Germinal center (tissue), 1 donor: ENCODE data around the gene ZNF385C.
"Not testable (repeated sequence)": the region's sequence is repeated elsewhere in the genome, so short reads cannot be mapped to it uniquely, and the experiment has no call there.

Experiments used
- DNase-seq: peaks from one replicate; pipeline ENCODE4 v3.0.0; 2012; ENCODE audit warnings: mixed read lengths, low spot score

The ZNF385C gene, protein sequence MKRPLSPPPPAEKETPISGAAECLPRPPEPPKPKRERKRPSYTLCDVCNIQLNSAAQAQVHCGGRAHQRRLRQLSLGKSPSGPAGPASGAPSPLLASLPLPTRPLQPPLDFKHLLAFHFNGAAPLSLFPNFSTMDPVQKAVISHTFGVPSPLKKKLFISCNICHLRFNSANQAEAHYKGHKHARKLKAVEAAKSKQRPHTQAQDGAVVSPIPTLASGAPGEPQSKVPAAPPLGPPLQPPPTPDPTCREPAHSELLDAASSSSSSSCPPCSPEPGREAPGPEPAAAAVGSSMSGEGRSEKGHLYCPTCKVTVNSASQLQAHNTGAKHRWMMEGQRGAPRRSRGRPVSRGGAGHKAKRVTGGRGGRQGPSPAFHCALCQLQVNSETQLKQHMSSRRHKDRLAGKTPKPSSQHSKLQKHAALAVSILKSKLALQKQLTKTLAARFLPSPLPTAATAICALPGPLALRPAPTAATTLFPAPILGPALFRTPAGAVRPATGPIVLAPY

DNA sequence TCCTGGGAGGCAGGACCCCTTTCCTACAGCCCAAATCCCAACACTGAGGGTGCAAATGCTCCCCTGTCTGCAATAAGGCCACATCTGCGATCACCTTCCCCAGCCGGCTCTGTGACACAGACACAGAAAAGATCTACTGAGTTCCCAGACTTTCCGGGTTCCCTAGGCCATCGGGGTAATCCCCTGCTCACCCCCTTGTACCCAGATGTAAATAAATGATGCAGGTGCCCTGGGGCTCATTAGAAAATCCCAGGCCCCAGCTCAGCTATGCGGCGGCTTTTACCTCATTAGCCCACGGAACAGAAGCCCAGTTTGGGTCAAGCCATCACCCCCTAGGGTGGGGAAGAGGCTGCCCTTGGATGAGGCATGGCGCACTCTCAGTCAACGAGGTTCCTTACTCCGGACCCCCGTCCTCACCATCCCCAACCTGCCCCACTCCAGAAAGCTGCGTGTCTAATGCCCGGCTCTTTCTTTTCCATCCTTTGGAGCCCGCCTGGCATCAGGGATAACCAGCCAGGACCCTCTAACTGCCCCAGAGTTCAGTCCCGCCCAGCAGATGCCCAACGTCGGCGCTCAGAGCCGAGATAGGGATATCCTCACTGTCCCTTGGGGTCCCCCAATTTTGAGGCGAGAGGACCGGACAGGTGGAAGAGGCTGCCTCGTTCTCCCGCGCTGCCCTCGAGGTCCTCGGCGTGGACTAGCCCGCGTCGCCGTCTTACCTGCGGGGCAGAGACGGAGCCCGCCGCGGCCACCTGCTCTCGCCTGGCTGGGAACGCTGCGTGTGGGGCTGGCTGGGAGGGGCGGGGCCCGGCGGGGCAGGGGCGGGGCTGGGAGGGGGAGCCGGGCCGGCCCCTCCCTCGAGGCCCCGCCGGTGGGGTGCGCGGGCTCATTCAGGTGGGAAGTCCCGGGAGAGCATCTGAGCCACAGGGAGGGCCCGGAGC is at the start of gene ZNF385C:
Gene ZNF385C (minus strand): TSS at position 783 of the 941 bp plus-strand sequence. CDS start 35,417 bp downstream, outside the sequence.
- DNase-seq: peak; percentile 69

DNA sequence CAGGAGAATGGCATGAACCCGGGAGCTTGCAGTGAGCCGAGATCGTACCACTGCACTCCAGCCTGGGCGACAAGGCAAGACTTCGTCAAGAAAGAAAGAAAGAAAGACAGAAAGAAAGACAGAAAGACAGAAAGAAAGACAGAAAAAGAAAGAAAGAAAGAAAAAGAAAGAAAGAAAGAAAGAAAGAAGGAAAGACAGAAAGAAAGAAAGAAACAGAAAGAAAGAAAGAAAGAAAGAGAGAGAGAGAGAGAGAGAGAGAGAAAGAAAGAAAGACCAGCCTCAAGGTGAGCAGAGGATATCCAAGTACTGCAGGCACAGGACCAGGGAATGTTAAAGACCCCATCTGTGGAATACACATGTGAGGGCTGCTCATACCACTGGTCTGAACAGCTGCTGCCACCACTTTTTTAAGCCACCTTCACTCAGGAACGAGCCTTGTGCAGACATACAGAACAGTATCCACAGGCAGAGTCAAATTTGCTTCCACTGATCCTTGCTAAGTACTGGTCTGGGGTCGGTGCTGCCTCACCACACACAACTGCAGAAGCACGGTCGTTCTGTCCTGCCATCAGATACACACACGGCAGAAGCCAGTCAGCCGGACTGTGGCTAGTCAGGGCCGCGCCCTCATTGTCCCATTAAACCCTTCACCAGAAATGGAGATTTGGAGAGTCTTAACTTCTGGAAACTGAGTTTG is 48.8 kb upstream of the ZNF385C start:
- DNase-seq: no peak

DNA sequence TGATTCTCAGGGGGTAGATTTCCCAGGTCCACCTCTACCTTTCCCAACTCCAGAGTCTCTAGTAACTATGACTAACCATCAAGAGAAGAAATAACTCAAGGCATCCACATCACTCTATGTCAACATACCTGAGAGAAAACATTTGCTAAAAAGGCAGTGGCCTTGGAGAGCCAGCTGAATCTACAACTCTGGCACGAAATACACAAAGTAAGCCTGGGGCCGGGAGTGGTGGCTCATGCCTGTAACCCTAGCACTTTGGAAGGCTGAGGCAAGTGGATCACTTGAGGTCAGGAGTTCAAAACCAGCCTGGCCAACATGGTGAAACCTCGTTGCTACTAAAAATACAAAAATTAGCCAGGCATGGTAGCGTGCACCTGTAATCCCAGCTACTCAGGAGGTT is 44.9 kb upstream of the ZNF385C start:
- DNase-seq: not testable (repeated sequence)

DNA sequence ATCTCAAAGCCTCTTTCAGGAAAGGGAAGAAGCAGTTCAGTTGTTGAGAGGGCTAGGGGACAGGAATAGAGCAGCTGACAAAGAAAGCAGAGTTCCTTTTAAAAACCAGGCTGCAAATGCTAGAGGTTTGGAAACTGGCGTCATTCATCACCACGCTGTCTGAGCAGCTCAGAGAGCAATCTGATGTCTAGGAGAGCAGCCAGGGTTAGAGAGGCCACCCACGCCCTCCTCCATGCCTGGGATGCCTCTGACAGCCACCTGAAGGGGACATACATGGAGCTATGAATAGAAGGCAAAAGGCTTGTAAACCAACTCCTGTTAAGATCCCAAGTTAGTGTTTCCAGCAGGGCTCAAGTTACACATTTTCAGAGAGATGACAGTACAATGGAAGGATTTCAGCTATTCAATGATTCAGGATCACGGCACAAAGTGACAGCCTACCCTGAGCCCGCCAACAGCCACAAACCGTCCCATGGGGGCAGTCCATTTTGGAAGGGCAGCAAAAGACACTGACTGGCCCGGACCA is 44.2 kb upstream of the ZNF385C start:
- no peak for DNase-seq

GRCh38 chr17:42141382-42141781 is 43.1 kb upstream of the ZNF385C start:
- no peak for DNase-seq

- not testable (repeated sequence) for DNase-seq
These were observed 42.4 kb upstream of the ZNF385C start for GRCh38 chr17:42140690-42141089.

- no peak for DNase-seq
These were observed 40.6 kb upstream of the ZNF385C start for GRCh38 chr17:42138749-42139492.

GRCh38 chr17:42136654-42137051 is 38.4 kb upstream of the ZNF385C start:
- DNase-seq: no peak

DNA sequence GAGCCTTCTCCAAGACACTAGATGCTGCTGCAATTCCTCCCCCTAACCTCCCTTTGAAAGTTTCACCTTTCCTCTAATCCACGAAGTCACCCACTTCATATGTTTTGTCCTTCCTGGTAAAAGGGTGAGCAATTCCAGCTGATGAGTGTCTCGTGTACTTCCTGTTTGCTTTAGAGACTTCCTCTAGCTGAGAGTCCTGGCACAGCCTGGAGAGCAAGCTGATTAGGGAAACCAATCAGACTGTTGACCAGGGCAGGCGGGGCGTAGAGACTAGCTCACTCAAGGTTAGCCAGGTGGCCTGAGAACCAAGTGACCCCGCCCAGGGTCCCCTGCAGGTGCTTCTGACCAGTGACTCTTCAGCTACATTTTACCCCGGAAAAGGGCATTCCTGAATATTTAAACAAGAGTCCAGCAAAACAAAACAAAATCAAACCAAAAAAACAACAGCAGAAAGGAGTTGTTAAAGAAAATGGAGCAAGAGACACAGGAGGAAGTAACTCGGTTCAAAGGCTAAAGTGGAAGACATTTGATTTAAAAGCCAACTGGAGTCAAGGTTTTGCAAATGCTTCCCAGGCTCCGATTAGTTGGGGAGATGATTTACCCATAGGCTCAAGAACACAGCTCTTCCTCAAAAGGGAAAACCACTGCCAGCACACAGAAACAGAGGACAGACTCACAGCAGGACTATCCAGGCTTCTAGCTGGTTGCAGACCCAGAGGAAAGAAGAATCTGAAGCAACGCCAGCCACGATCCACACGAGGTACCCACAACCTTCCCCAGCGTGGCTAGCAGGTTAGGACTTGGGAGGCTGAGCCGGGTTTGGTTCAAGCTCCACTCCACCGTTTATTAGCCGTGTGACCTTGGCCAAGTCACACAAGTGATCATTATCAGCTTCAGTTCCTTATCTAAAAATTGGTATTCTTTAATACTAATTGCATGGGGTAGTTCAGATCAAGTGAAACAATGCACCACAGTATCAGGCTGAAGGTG is 37.7 kb upstream of the ZNF385C start:
- DNase-seq: no peak

- DNase-seq: no peak
These were observed 36.9 kb upstream of the ZNF385C start for GRCh38 chr17:42135151-42135550.

GRCh38 chr17:42133461-42134041 is 35.3 kb upstream of the ZNF385C start:
- DNase-seq: peak; percentile 80

DNA sequence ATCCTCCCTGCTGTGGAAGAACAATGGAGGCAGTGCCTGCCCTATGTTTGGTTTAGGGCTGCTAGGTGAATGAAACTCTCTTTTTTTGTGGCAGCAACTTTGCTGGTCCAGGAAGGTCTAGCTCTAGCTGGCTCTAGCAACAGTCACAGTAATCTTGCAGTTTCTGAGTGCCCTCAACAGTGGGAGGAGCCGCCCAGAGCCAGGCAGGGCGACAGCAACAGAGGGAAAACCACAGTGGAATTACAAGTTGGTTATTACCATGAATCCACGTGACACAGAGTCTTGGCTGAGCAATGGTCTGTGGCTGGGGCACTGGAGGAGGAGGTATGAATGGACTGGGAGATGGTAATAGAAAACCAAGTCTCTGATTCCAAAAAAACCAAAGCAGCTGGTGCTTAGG is 34.7 kb upstream of the ZNF385C start:
- DNase-seq: no peak

GRCh38 chr17:42131981-42132432 is 33.7 kb upstream of the ZNF385C start:
- no peak for DNase-seq

GRCh38 chr17:42131232-42131631 is 33.0 kb upstream of the ZNF385C start:
- no peak for DNase-seq

GRCh38 chr17:42130310-42130936 is 32.1 kb upstream of the ZNF385C start:
- DNase-seq: no peak

GRCh38 chr17:42129109-42129837 is 31.0 kb upstream of the ZNF385C start:
- DNase-seq: no peak

DNA sequence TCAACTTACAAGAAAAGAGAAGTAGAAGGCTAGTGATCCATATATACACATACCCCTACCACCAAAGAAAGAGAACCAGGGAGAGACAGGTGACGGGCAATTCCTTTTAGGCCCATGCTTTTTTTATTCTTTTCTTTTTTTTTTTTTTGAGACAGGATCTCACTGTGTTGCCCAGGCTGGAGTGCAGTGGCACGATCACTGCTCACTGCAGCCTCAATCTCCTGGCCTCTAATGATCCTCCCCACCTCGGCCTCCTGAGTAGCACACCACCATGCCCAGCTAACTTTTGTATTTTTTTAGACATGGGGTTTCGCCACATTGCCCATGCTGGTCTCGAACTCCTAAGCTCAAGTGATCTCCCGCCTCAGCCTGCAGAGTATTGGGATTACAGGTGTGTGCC is 29.1 kb upstream of the ZNF385C start:
- no peak for DNase-seq

DNA sequence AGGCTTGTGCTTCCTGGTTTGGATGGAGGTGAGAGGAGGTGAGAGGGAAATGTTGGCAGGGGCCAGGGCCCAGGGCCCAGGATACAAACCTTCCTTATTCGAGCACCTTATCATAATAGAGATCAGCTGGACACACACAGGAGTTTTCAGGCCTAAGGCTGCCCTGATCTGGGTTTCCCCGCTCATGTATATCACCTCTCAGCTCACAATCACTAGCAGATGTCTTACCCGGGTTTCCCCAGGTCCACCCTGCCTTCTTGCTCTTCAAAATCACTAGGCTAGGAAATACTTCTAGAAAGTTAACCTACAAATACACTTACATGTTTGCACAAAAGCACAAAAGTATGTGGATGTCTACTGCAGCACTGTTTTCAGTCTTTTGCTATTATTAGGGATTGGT is 28.6 kb upstream of the ZNF385C start:
- no peak for DNase-seq
